SK-N-SH (cell line): Measurements from ENCODE around the gene PFN1. TPM values are rescaled to one million over a fixed set of nuclear protein-coding genes. Genes with fewer than 3 reads are reported as not detected.

ENCODE experiments used
- CTCF ChIA-PET: fragments of 300-600, 350-600 bp; formaldehyde crosslinking; extraction: SDS; loops from one replicate; lab custom pipeline; 2021; lab: Yijun Ruan, JAX
- POLR2A ChIA-PET: fragments of 350-600 bp; sonication (Branson Sonifier 250); formaldehyde crosslinking; extraction: SDS; loops from one replicate; lab custom pipeline; 2020; ENCODE audit warnings: antibody characterized with exemption, inconsistent platforms; lab: Yijun Ruan, JAX
- DNase-seq: peaks from one replicate; pipeline ENCODE4 v3.0.0; 2012
- H2AFZ ChIP-seq: fragments of 200-600 bp; sonication (generic); 2 replicates; pipeline ENCODE4 v1.8.1; 2016; ENCODE audit warnings: antibody characterized with exemption, mild to moderate bottlenecking, low read depth
- H3F3A ChIP-seq: fragments of 200-600 bp; sonication (generic); replicated peaks from 2 replicates; pipeline ENCODE3; 2016; ENCODE audit warnings: antibody characterized with exemption, mild to moderate bottlenecking; ENCODE audit not compliant: insufficient read depth
- H3K27ac ChIP-seq, 2 experiments: fragments of 200-500 bp in 1 of 2; fragments of 200-600 bp in 1 of 2; sonication (Bioruptor generic) in 1 of 2; sonication (generic), shearing (Covaris generic) in 1 of 2; 2 replicates each; pipeline versions ENCODE4 v1.5.1 to v1.6.1; 2014 to 2016; ENCODE audit warnings: low read depth in 2 of 2, inconsistent platforms in 1 of 2, low read length in 1 of 2, mild to moderate bottlenecking in 1 of 2, mixed read lengths in 1 of 2
- H3K27me3 ChIP-seq: fragments of 200-600 bp; sonication (generic), shearing (Covaris generic); 2 replicates; pipeline ENCODE4 v1.6.1; 2016; ENCODE audit warnings: mixed run types; ENCODE audit not compliant: insufficient read depth
- H3K36me3 ChIP-seq, 2 experiments: fragments of 200-500 bp in 1 of 2; fragments of 200-600 bp in 1 of 2; sonication (Bioruptor generic) in 1 of 2; sonication (generic) in 1 of 2; replicated peaks in 1 of 2; 2 replicates each; pipeline versions ENCODE3 to v1.5.1; 2014 to 2016; ENCODE audit warnings: low read length in 1 of 2, mild to moderate bottlenecking in 1 of 2; ENCODE audit not compliant: insufficient read depth in 2 of 2, control insufficient read depth in 1 of 2
- H3K4me1 ChIP-seq, 2 experiments: fragments of 200-500 bp in 1 of 2; fragments of 200-600 bp in 1 of 2; sonication (Bioruptor generic) in 1 of 2; sonication (generic), shearing (Covaris generic) in 1 of 2; 2 replicates each; pipeline versions ENCODE4 v1.5.1 to v1.6.1; 2014 to 2016; ENCODE audit warnings: low read depth in 1 of 2, low read length in 1 of 2, mixed run types in 1 of 2; ENCODE audit not compliant: insufficient read depth in 2 of 2, control insufficient read depth in 1 of 2
- H3K4me2 ChIP-seq: fragments of 200-600 bp; sonication (generic), shearing (Covaris generic); 2 replicates; pipeline ENCODE4 v1.6.1; 2017; ENCODE audit warnings: mixed run types
- H3K4me3 ChIP-seq, 2 experiments: fragments of 200-500 bp in 1 of 2; fragments of 200-600 bp in 1 of 2; sonication (Bioruptor generic) in 1 of 2; sonication (generic), shearing (Covaris generic) in 1 of 2; 2 replicates each; pipeline versions ENCODE4 v1.5.1 to v1.8.1; 2014 to 2016; ENCODE audit warnings: low read depth in 2 of 2, inconsistent platforms in 1 of 2, low read length in 1 of 2, mild to moderate bottlenecking in 1 of 2, mixed read lengths in 1 of 2, moderate library complexity in 1 of 2
- H3K79me2 ChIP-seq: fragments of 200-600 bp; sonication (generic); 2 replicates; pipeline ENCODE4 v1.8.1; 2017; ENCODE audit warnings: mild to moderate bottlenecking; ENCODE audit not compliant: insufficient read depth
- H3K9ac ChIP-seq: fragments of 200-600 bp; sonication (generic); 2 replicates; pipeline ENCODE4 v1.6.1; 2017; ENCODE audit warnings: mixed run types
- H3K9me2 ChIP-seq: fragments of 200-600 bp; sonication (generic); 2 replicates; pipeline ENCODE4 v1.6.1; 2017; ENCODE audit warnings: mixed run types
- H3K9me3 ChIP-seq: fragments of 200-600 bp; sonication (generic); 2 replicates; pipeline ENCODE4 v1.6.1; 2017; ENCODE audit warnings: mixed run types, mild to moderate bottlenecking, moderate library complexity
- H4K20me1 ChIP-seq: fragments of 200-600 bp; sonication (generic); 2 replicates; pipeline ENCODE4 v1.6.1; 2017; ENCODE audit warnings: mild to moderate bottlenecking, mixed run types; ENCODE audit not compliant: insufficient read depth
- CTCF ChIP-seq: fragments of 200-600 bp; sonication (generic); IDR thresholded peaks from 2 replicates; pipeline ENCODE4 v1.6.1; 2017; ENCODE audit warnings: antibody characterized with exemption, mild to moderate bottlenecking, moderate library complexity
- EZH2phosphoT487 ChIP-seq: fragments of 200-600 bp; sonication (generic); IDR thresholded peaks from 2 replicates; pipeline ENCODE4 v1.6.1; 2017; ENCODE audit warnings: low read depth, mixed run types, mild to moderate bottlenecking, antibody characterized with exemption, moderate library complexity, borderline replicate concordance
- FOSL2 ChIP-seq: IDR thresholded peaks from 2 replicates; pipeline ENCODE4 v1.4.0; 2012; ENCODE audit warnings: low read depth, mild to moderate bottlenecking, moderate library complexity, borderline replicate concordance
- FOXJ3 ChIP-seq: sonication (generic); formaldehyde crosslinking; IDR thresholded peaks from 2 replicates; pipeline ENCODE4 v1.5.1; 2020; ENCODE audit warnings: mild to moderate bottlenecking, missing genetic modification reagents
- GABPA ChIP-seq: IDR thresholded peaks from 2 replicates; pipeline ENCODE4 v1.4.0; 2012; ENCODE audit warnings: low read depth, mild to moderate bottlenecking
- GATA2 ChIP-seq: sonication (generic); formaldehyde crosslinking; IDR thresholded peaks from 2 replicates; pipeline ENCODE4 v1.5.0; 2020; ENCODE audit warnings: mild to moderate bottlenecking, missing genetic modification reagents
- JUND ChIP-seq: IDR thresholded peaks from 2 replicates; pipeline ENCODE4 v1.4.0; 2012
- MEF2A ChIP-seq: IDR thresholded peaks from 2 replicates; pipeline ENCODE4 v1.4.0; 2012; ENCODE audit warnings: low read depth, borderline replicate concordance
- RAD21 ChIP-seq: IDR thresholded peaks from 2 replicates; pipeline ENCODE4 v1.6.1; 2012; ENCODE audit warnings: mild to moderate bottlenecking, low read length
- REST ChIP-seq: IDR thresholded peaks from 2 replicates; pipeline ENCODE4 v1.6.1; 2012; ENCODE audit warnings: mild to moderate bottlenecking, low read depth, low read length, moderate library complexity
- RXRA ChIP-seq: IDR thresholded peaks from 2 replicates; pipeline ENCODE4 v1.4.0; 2012; ENCODE audit warnings: low read depth, mild to moderate bottlenecking, borderline replicate concordance
- TAF1 ChIP-seq: IDR thresholded peaks from 2 replicates; pipeline ENCODE4 v1.6.1; 2012; ENCODE audit warnings: low read depth, mild to moderate bottlenecking, low read length, moderate library complexity, borderline replicate concordance
- TEAD4 ChIP-seq: IDR thresholded peaks from 2 replicates; pipeline ENCODE4 v1.4.0; 2012; ENCODE audit warnings: mild to moderate bottlenecking, borderline replicate concordance; ENCODE audit not compliant: insufficient read depth
- USF1 ChIP-seq: IDR thresholded peaks from 2 replicates; pipeline ENCODE4 v1.4.0; 2012; ENCODE audit warnings: low read depth, borderline replicate concordance
- USF2 ChIP-seq: fragments of 150-350 bp; IDR thresholded peaks from 2 replicates; pipeline ENCODE4 v1.6.1; 2017; ENCODE audit warnings: antibody characterized with exemption, low read length, low read depth, borderline replicate concordance
- YY1 ChIP-seq: IDR thresholded peaks from 2 replicates; pipeline ENCODE4 v1.4.0; 2012; ENCODE audit warnings: low read depth, mild to moderate bottlenecking
- WGBS: methylation state at CpG from one replicate; pipeline ENCODE4 v1.1.6; 2017; ENCODE audit warnings: low lambda C conversion rate; 5-methylcytosine and 5-hydroxymethylcytosine counted together
- polyA plus RNA-seq, 3 experiments: library from polyadenylated mRNA; depleted of rRNA; stranded (reverse); fragments of >200 nt; gene quantifications; 2 replicates each; pipeline ENCODE4 v1.2.3, GENCODE V29; 2012

PFN1 gene
- polyA plus RNA-seq, 1 of the 3 experiments (the other 2 are of a cell fraction) = 2,484 TPM

- WGBS = 97% methylated on average over 15 of the region's 15 CpGs
- no peak overlapping the region; a peak in 1 of 4 replicates for H3K27ac ChIP-seq
- H3K36me3 ChIP-seq = peaks cover under 1 to 20% of the 10 kb centered on the region in 2 experiments
- H4K20me1 ChIP-seq = no peaks in the 10 kb centered on the region
- no peak overlapping the region for H3K4me3 ChIP-seq
- H3F3A ChIP-seq = peaks cover 24% of the 10 kb centered on the region
- H3K4me1 ChIP-seq = peaks cover 16 to 24% of the 10 kb centered on the region in 2 experiments; a peak in 3 of 4 replicates
- DNase-seq = no peak
- ChIA-PET CTCF (interaction anchor here (0.5 to 3.0 kb wide), 4 partner anchors 8 to 56 kb away, joined by 3 to 20 read pairs (median 8); partner anchors contain the start of gene ENO3), POLR2A (interaction anchor here (3.6 to 4.2 kb wide), 2 partner anchors 13 to 18 kb away, joined by 32 to 56 read pairs; partner anchors contain the start of genes ENO3 and PFN1)
- no peak overlapping the region for H3K4me2 ChIP-seq
- TF ChIP-seq GABPA (no peak), FOXJ3 (CRISPR knock-in tag) (no peak), CTCF (no peak), FOSL2 (no peak), YY1 (no peak), EZH2phosphoT487 (no peak), TAF1 (no peak), USF2 (no peak), RXRA (no peak), TEAD4 (no peak), MEF2A (no peak), GATA2 (CRISPR knock-in tag) (no peak), REST (no peak), RAD21 (no peak), USF1 (no peak), JUND (no peak)
- H3K9me2 ChIP-seq = no peaks in the 10 kb centered on the region
- H2AFZ ChIP-seq = no peak overlapping the region
- peaks cover 46% of the 10 kb centered on the region for H3K79me2 ChIP-seq
- no peak overlapping the region for H3K9ac ChIP-seq
- no peaks in the 10 kb centered on the region for H3K27me3 ChIP-seq
- H3K9me3 ChIP-seq = no peaks in the 10 kb centered on the region
Measured at GRCh38 chr17:4965311-4965986, 17.1 kb upstream of the PFN1 start.
